Fibroblast of skin of left biceps (primary cell): ENCODE measurements around the gene IRF8.
"Not testable (repeated sequence)": the region's sequence is repeated elsewhere in the genome, so short reads cannot be mapped to it uniquely, and the experiment has no call there.

ENCODE experiments used
- DNase-seq, 2 experiments: peaks; one replicate each; pipeline ENCODE4 v3.0.0-alpha.2; 2013; ENCODE audit warnings: low read depth in 2 of 2

Gene IRF8

DNA sequence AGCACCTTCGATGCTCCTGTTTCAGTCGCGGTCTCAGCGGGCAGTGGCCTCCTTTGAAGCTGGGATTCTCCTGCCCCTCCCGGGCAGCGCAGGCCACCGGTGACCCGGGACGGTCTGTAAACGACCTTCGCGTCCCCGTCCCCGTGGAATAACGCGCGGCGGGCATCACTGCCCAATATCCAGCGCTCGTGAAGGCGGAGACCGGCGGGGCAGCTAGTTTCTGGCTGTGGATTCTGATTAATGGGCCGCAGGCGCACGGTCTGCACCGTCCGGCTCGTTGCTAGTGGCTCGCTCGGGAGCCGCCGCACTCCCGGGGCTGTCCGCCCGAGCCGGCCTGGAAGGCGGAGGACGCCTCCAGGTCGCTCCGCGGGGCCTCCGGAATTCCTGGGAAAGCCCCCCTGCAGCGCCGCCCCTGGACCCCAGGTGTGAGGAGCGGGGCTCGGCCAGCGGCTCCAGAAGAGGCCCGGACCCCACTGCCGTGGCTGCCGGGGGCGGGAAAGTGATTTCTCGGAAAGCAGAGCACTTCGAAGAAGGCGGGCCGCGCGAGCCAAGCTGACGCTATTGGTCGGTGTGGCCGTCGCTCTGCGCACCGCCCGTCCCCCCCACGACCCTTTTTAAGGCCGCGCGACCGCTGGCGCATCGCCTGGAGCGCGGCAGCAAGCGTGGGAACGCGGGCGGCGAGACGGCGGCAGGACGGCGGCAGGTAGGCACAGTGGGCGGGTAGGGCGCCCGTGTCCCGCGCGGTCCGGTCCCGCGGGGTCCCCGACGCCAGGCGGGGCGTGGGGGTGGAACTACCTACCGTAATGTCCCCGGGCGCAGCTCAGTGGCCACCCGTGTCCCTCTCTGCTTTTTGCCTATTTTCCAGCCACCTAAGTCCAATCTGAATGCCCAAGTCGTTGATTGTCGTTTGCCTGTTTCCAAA lies at the start of gene IRF8:
TSS of gene IRF8 (plus strand) at position 642 of the 922 bp plus-strand sequence. CDS start 3,854 bp downstream, outside the sequence.
- DNase-seq = no peak

GRCh38 chr16:85849388-85849787 lies 49.6 kb upstream of the IRF8 start:
- DNase-seq = no peak

GRCh38 chr16:85850344-85850880 lies 48.5 kb upstream of the IRF8 start:
- DNase-seq = no peak

DNA sequence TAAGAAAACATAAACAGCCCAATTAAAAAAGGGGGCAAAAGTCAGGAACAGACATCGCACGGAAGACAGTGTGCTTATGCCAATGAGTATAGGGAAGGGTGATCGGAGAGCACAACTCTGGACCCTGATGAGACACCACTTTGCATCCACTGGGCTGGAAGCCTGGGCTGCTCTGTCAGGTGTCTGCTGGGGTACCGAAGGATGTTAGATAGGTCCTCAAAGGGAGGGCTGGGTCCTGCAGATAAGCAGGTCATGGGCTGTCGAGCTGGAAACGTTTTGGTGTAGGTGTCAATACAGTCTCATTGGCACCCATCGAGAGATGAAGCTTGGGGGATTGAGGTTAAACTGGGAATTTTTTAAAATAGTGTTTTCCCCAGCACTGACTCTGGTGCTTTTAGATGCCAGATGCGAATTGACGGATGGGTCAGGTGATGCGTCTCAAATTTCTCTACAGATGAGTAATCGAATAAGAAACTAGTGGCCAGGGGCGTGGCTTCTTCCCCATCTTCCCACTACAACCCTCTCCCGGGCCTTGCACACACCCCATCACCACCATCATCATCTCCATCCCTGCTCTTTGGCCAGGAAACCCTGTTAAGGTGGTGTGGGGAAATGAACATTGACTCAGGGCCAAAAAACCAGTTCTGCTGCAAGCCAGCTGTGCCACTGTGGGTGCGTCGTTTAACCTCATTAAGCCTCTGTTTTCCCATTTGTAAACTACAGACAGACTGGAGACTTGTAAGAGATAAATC lies 47.8 kb upstream of the IRF8 start:
- no peak for DNase-seq

GRCh38 chr16:85853547-85854545 lies 45.1 kb upstream of the IRF8 start:
- DNase-seq = no peak

GRCh38 chr16:85854935-85855334 lies 44.0 kb upstream of the IRF8 start:
- DNase-seq = no peak

GRCh38 chr16:85856079-85856478 lies 42.9 kb upstream of the IRF8 start:
- DNase-seq = no peak

GRCh38 chr16:85856585-85856984 lies 42.4 kb upstream of the IRF8 start:
- no peak for DNase-seq

- no peak for DNase-seq
Measured at GRCh38 chr16:85857406-85857805, 41.6 kb upstream of the IRF8 start.

- DNase-seq = not testable (repeated sequence)
Measured at GRCh38 chr16:85858571-85858970, 40.4 kb upstream of the IRF8 start.

DNA sequence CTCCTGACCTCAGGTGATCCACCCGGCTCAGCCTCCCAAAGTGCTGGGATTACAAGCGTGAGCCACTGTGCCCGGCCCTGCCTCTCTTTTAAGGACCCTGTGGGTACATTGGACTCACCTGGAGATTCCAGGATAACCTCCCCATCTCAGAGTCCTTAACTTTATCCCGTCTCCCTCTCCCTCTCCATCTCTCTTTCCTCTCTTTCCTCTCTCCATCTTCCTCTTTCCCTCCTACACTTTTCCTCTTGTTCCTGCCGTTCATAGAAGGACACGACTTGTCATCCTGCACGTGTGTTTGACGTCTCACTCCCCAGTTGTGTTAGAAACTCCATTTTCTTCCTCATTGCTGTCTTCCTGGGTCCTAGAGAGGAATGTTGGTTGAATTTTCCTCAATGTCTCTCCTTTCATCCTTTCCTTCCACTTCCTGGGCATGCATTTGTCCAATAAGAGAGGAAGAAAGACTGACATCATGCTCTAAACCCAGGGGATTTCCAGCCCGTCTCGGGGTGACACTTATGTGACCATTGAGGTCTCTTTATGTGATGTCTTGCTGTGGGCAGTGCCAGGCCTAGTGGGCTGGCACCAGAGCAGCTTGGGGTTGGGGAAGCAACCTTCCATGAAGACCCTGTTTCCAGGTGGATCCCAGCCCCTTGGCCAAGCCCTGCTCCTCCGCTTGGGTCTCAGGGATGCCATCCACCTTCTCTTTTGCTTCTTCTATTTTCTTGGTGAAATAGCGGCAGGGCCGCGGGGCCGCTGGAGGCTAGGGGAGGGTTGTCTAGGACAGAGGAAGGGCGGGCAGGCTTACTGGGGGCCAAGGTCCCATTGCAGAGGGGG lies 39.8 kb upstream of the IRF8 start:
- DNase-seq = no peak

DNA sequence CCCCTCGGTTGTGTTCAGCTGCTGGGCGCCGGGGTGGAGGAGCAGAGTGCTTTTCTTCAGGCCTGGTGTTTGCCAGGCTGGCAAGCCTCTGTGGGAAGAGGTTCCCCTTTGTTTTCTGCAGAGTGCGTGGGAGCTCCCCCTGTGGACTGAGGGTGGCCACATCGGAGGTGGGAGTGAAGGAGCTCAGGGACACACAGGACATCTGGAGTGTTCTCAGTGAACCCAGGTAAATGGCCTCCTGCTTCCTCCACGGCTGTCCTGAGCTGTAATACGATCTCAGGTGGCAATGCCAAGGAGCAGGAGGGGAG lies 39.2 kb upstream of the IRF8 start:
- no peak for DNase-seq

- no peak for DNase-seq
Measured at GRCh38 chr16:85860413-85861094, 38.4 kb upstream of the IRF8 start.

GRCh38 chr16:85861095-85861825 lies 37.7 kb upstream of the IRF8 start:
- DNase-seq = no peak

GRCh38 chr16:85862476-85863383 lies 36.2 kb upstream of the IRF8 start:
- DNase-seq = no peak

- DNase-seq = no peak
Measured at GRCh38 chr16:85863384-85863774, 35.6 kb upstream of the IRF8 start.

DNA sequence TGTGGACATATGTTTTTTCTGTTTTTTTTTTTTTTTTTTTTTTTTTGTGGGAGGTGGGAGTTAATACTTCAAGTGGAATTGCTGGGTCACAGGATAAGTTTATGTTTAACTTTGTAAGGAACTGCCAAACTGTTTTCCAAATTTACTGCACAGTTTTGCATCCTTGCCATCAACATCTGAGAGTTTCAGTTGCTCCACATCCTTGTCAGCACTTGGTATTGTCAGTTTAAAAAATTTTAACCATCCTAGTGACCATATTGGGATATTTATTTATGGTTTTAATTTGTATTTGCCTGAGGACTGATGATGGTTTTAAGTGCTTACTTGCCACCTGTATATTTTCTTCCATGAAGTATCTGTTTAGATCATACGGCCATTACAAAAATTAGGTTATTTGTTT lies 34.0 kb upstream of the IRF8 start:
- DNase-seq = no peak

GRCh38 chr16:85867189-85867588 lies 31.8 kb upstream of the IRF8 start:
- DNase-seq = no peak
